ENCODE data around the gene TCP11L1. TPM values are rescaled to one million over a fixed set of nuclear protein-coding genes. Genes with fewer than 3 reads are reported as not detected.

TCP11L1 gene
- total RNA-seq, 5 donors from 2014 or later (not counting 1 experiment from before 2014, with no cell fraction given) = 12.8 to 20.3 (median 15.1) TPM

DNA sequence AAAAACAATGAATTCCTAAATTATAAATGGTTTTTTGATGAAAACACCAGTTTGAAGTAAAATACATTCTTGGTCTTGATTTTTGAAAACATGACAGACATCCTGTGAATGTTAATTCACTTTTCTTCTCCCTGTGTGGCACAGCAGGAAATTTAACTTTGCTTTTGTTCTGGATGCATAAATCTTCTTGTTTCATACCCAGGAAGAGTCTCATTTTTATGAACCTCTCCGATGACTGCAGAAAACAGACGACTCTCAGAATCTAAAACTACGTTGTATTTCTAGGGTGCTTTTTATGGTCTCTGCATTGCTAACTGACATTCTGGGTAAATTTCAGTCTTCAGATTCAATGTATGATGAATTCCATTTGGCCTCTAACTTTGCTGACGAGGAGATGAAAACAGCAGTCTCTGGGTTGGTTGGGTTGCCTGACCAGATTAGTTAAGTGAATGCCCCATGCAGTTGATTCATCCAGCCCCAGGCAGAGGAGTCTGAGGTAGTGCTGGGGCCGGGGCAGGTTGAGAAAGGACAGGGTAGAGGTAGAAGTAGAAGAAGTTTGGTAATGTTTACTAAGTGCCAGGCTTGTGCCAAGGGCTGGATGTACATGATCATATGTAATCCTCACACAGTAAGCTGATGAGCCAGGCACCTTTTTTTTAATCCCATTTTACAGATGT, 20.1 kb downstream of the TCP11L1 start:
- DNase-seq = no peak
- peaks cover 40% of the 10 kb centered on the region for H3K36me3 Mint-ChIP-seq
- ChIA-PET POLR2A (no interaction called here), CTCF (interaction anchor here in 1 of 2 donors (1.3 kb wide), 1 partner anchor 10 kb away, joined by 3 read pairs; no protein-coding TSS in a partner anchor)
- no peak for ATAC-seq (replicated peaks in 1 of 4)
- Histone ChIP-seq H3K9me3 (no peaks in the 10 kb centered on the region), H3K27me3 (replicated peaks in 1 of 2; ENCODE audit: control insufficient read depth in 2 of 2, extremely low read depth in 1 of 2, insufficient read depth in 2 of 2, low read length in 1 of 2) (no peaks in the 10 kb centered on the region), H3K4me1 (ENCODE audit: control insufficient read depth in 1 of 2, extremely low read depth in 1 of 2, insufficient read depth in 2 of 2, low read length in 2 of 2) (peaks cover 8% of the 10 kb centered on the region in 2 experiments), H3K36me3 (ENCODE audit: control insufficient read depth in 2 of 2, extremely low read depth in 1 of 2, insufficient read depth in 1 of 2, low read length in 1 of 2) (peaks cover 6 to 31% of the 10 kb centered on the region in 2 donors), H3K27ac (ENCODE audit: low read length) (no peak overlapping the region), H3K4me3 (ENCODE audit: control insufficient read depth in 1 of 2, extremely low read depth in 1 of 2, low read length in 1 of 2) (no peak overlapping the region)
- no peak overlapping the region for H3K4me3 Mint-ChIP-seq
- no peaks in the 10 kb centered on the region for H3K9me3 Mint-ChIP-seq
- peak overlapping the region in 1 of 2 donors; percentile 61 for H3K27ac Mint-ChIP-seq
- H3K4me1 Mint-ChIP-seq = peaks cover 17 to 34% (median 22%) of the 10 kb centered on the region in 3 donors
- no peaks in the 10 kb centered on the region for H3K27me3 Mint-ChIP-seq
- 92% methylated on average over 2 of the region's 5 CpGs for WGBS (ENCODE audit: insufficient coverage)

DNA sequence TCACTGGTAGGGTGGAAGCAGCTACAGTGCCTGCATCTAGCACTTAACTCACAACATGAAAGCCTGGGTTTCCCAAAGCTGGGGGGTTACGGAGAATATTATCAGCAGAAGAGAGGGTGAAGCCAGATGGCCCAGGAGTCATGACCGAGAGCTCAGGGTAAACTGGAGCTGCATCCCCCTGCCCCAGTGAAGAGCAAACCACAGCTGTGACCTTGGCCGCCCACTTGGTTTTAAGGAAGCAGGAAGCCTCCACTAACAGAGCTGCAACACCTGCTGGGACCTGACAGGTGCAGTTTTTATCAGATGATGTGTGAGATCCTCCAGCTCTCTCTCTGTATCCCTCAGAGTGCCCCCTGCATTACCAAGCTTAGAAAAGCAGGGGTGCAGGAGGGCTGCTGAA, 20.9 kb downstream of the TCP11L1 start:
- Histone ChIP-seq H3K27ac (ENCODE audit: low read length) (no peak overlapping the region), H3K4me3 (ENCODE audit: control insufficient read depth in 1 of 2, extremely low read depth in 1 of 2, low read length in 1 of 2) (no peak overlapping the region), H3K4me1 (ENCODE audit: control insufficient read depth in 1 of 2, extremely low read depth in 1 of 2, insufficient read depth in 2 of 2, low read length in 2 of 2) (peaks cover 12 to 15% of the 10 kb centered on the region in 2 experiments), H3K36me3 (ENCODE audit: control insufficient read depth in 2 of 2, extremely low read depth in 1 of 2, insufficient read depth in 1 of 2, low read length in 1 of 2) (peaks cover 6 to 33% of the 10 kb centered on the region in 2 donors), H3K27me3 (replicated peaks in 1 of 2; ENCODE audit: control insufficient read depth in 2 of 2, extremely low read depth in 1 of 2, insufficient read depth in 2 of 2, low read length in 1 of 2) (no peaks in the 10 kb centered on the region), H3K9me3 (no peaks in the 10 kb centered on the region)
- H3K4me3 Mint-ChIP-seq = no peak overlapping the region
- no peak for ATAC-seq (replicated peaks in 1 of 4)
- CTCF ChIA-PET = interaction anchor here (1.0 to 1.3 kb wide), 3 partner anchors 9 to 101 kb away, joined by 3 read pairs; no protein-coding TSS in a partner anchor
- H3K4me1 Mint-ChIP-seq = peaks cover 21 to 39% (median 30%) of the 10 kb centered on the region in 3 donors
- POLR2A ChIA-PET = no interaction called here
- no peaks in the 10 kb centered on the region for H3K27me3 Mint-ChIP-seq
- H3K27ac Mint-ChIP-seq = peak overlapping the region; percentile 48 to 62
- H3K36me3 Mint-ChIP-seq = peaks cover 36% of the 10 kb centered on the region
- H3K9me3 Mint-ChIP-seq = no peaks in the 10 kb centered on the region
- 83% methylated on average over 3 of the region's 3 CpGs for WGBS (ENCODE audit: insufficient coverage)
- no peak for DNase-seq

DNA sequence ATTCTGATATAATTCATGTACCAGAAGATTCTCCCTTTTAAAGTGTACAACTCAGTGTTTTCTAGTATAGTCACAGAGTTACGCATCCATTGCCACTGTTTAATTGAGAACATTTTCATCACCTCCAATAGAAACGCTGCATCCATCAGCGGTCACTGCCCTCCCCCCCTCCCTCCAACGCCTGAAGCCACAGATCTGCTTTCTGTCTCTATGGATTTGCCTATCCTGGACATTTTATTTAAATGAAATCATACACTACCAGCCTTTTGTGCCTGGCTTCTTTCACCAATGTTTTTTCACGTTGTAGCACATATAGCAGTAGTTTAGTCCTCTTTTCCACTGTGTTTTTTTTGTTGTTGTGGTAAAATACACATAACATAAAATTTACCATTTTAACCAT, 22.8 kb downstream of the TCP11L1 start:
- ChIA-PET POLR2A (no interaction called here), CTCF (interaction anchor here (0.6 to 1.4 kb wide), 4 partner anchors 101 to 468 kb away, joined by 3 to 5 read pairs (median 4); no protein-coding TSS in a partner anchor)
- H3K9me3 Mint-ChIP-seq = no peaks in the 10 kb centered on the region
- no peaks in the 10 kb centered on the region for H3K27me3 ChIP-seq (replicated peaks in 1 of 2; ENCODE audit: control insufficient read depth in 2 of 2, extremely low read depth in 1 of 2, insufficient read depth in 2 of 2, low read length in 1 of 2)
- no peak overlapping the region for H3K27ac ChIP-seq (ENCODE audit: low read length)
- DNase-seq = no peak
- peaks cover 25 to 45% (median 34%) of the 10 kb centered on the region in 3 donors for H3K4me1 Mint-ChIP-seq
- no peak overlapping the region for H3K4me3 ChIP-seq (ENCODE audit: control insufficient read depth in 1 of 2, extremely low read depth in 1 of 2, low read length in 1 of 2)
- H3K4me1 ChIP-seq (ENCODE audit: control insufficient read depth in 1 of 2, extremely low read depth in 1 of 2, insufficient read depth in 2 of 2, low read length in 2 of 2) = peaks cover 12 to 18% of the 10 kb centered on the region in 2 experiments
- H3K27ac Mint-ChIP-seq = peak overlapping the region in 1 of 2 donors; percentile 75
- peaks cover 6 to 42% of the 10 kb centered on the region in 2 donors for H3K36me3 ChIP-seq (ENCODE audit: control insufficient read depth in 2 of 2, extremely low read depth in 1 of 2, insufficient read depth in 1 of 2, low read length in 1 of 2)
- H3K27me3 Mint-ChIP-seq = no peaks in the 10 kb centered on the region
- H3K4me3 Mint-ChIP-seq = no peak overlapping the region
- no peaks in the 10 kb centered on the region for H3K9me3 ChIP-seq
- peaks cover 45% of the 10 kb centered on the region for H3K36me3 Mint-ChIP-seq
- WGBS (ENCODE audit: insufficient coverage) = 96% methylated on average over 4 of the region's 5 CpGs
- no peak for ATAC-seq (replicated peaks in 1 of 4)

DNA sequence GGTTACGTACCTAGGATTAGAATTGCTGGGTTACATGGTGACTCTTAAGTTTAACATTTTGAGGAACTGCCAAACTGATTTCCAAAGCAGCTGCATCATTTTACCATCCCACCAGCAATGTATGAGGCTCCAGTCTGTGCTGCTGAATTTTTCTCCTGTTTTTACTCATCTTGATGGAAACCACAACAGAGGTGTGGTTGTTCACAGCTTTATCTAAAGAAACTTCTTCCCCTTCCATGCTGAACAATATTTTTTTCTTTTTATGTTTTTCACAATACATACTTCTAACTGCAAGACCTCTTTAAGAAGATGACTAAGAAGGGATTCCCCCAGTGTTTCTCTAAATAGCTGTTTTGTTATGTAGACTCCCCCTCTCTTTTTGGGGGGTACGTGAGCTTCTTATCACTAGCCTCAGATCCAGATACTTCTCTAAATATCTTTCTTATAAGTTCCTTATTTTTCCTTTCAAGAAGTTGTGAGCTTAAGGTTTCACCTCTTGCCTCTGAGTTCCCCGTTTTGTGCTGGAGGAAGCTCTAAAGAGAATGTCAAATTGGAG, 24.0 kb downstream of the TCP11L1 start:
- Histone ChIP-seq H3K9me3 (no peaks in the 10 kb centered on the region), H3K27ac (ENCODE audit: low read length) (no peak overlapping the region), H3K27me3 (replicated peaks in 1 of 2; ENCODE audit: control insufficient read depth in 2 of 2, extremely low read depth in 1 of 2, insufficient read depth in 2 of 2, low read length in 1 of 2) (no peaks in the 10 kb centered on the region), H3K36me3 (ENCODE audit: control insufficient read depth in 2 of 2, extremely low read depth in 1 of 2, insufficient read depth in 1 of 2, low read length in 1 of 2) (peaks cover 6 to 44% of the 10 kb centered on the region in 2 donors), H3K4me1 (ENCODE audit: control insufficient read depth in 1 of 2, extremely low read depth in 1 of 2, insufficient read depth in 2 of 2, low read length in 2 of 2) (peaks cover 12 to 18% of the 10 kb centered on the region in 2 experiments), H3K4me3 (ENCODE audit: control insufficient read depth in 1 of 2, extremely low read depth in 1 of 2, low read length in 1 of 2) (no peak overlapping the region)
- no CpG with 5 or more reads among the region's 3 CpGs for WGBS (ENCODE audit: insufficient coverage)
- H3K4me3 Mint-ChIP-seq = no peak overlapping the region
- H3K27me3 Mint-ChIP-seq = no peaks in the 10 kb centered on the region
- H3K4me1 Mint-ChIP-seq = peaks cover 25 to 45% (median 34%) of the 10 kb centered on the region in 3 donors
- CTCF ChIA-PET = interaction anchor here (0.6 to 5.3 kb wide), 12 partner anchors 10 to 111 kb away, joined by 3 to 77 read pairs (median 4); partner anchors contain the start of gene TCP11L1 (in 1 of the 2)
- peaks cover 41% of the 10 kb centered on the region for H3K36me3 Mint-ChIP-seq
- DNase-seq (peak in 1 of 35 experiments; percentile 9), ATAC-seq (replicated peaks in 1 of 4) (peak in 3 of 4 experiments; percentile 31 to 46 (median 33))
- H3K9me3 Mint-ChIP-seq = no peaks in the 10 kb centered on the region
- peak overlapping the region; percentile 44 to 75 for H3K27ac Mint-ChIP-seq
- POLR2A ChIA-PET = interaction anchor here in 1 of 2 donors (0.7 kb wide), 1 partner anchor 132 kb away, joined by 3 read pairs; no protein-coding TSS in a partner anchor

DNA sequence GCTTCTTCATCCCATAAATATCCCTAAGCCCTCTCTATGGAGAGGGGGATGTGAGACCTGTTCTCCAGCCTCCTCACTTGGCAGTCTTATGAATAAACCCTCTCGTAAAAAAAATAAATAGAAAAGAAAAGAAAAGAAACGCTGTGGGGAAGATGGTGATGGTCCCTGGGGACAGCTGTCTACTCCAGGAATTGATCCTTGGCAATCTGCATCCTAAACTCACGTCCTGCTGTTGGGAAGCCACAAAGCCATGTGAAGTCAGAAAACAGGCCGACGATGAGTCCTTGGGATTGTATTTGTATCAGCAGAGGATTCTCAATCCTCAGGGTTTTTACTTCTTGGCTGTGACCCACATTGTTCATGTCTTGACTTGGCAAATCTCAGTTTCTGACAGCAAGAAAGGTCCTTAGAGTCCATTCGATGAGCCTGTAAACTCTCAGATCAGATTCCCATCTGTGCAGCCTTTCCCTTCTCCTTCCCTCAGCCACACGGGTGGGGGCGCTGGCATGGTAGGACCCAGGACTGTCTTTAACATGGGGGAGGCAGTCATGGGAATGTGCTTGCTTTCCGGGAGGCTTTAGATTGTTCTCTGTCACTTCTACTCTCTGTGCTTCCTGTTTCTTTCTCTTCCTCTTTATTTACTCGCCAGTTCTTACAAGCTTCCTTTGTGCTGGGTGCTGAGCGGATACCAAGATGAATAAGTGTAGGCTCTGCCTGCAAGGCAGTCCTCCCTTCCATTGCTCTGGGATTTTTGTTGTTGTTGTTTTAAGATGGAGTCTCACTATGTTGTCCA, 24.9 kb downstream of the TCP11L1 start:
- Mint-ChIP-seq H3K36me3 (peaks cover 41% of the 10 kb centered on the region), H3K4me3 (peak overlapping the region in 1 of 3 donors; percentile 46), H3K9me3 (no peaks in the 10 kb centered on the region), H3K27me3 (no peaks in the 10 kb centered on the region), H3K4me1 (peaks cover 25 to 45% (median 34%) of the 10 kb centered on the region in 3 donors), H3K27ac (peak overlapping the region; percentile 67 to 75)
- Histone ChIP-seq H3K27me3 (replicated peaks in 1 of 2; ENCODE audit: control insufficient read depth in 2 of 2, extremely low read depth in 1 of 2, insufficient read depth in 2 of 2, low read length in 1 of 2) (no peaks in the 10 kb centered on the region), H3K36me3 (ENCODE audit: control insufficient read depth in 2 of 2, extremely low read depth in 1 of 2, insufficient read depth in 1 of 2, low read length in 1 of 2) (peaks cover 6 to 46% of the 10 kb centered on the region in 2 donors), H3K4me3 (ENCODE audit: control insufficient read depth in 1 of 2, extremely low read depth in 1 of 2, low read length in 1 of 2) (no peak overlapping the region), H3K4me1 (ENCODE audit: control insufficient read depth in 1 of 2, extremely low read depth in 1 of 2, insufficient read depth in 2 of 2, low read length in 2 of 2) (peaks cover 12 to 18% of the 10 kb centered on the region in 2 experiments), H3K27ac (ENCODE audit: low read length) (no peak overlapping the region), H3K9me3 (no peaks in the 10 kb centered on the region)
- 95% methylated on average over 4 of the region's 11 CpGs for WGBS (ENCODE audit: insufficient coverage)
- ATAC-seq (replicated peaks in 1 of 4) (no peak), DNase-seq (no peak)
- POLR2A ChIA-PET = no interaction called here
- CTCF ChIA-PET = interaction anchor here (0.6 to 5.3 kb wide), 13 partner anchors 8 to 111 kb away, joined by 3 to 77 read pairs (median 4); partner anchors contain the start of gene TCP11L1 (in 1 of the 2)

DNA sequence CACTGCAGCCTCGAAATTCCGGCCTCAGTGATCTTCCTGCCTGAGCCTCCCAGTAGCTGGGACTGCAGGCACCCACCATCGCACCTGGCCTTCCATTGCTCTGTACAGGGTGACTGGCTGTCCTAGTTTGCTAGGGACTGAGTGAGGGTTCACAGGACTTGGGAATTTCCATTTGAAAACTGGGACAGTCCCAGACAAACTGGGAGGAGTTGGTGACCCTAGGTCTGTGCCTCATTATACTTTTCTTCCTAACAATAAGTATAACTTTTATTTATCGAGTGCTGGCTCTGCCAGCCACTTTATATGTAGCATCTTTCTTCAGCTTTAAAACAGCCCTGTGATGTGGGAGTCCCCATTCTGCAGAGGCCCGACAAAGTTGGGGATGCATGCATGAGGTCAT, 25.5 kb downstream of the TCP11L1 start:
- Histone ChIP-seq H3K27ac (ENCODE audit: low read length) (no peak overlapping the region), H3K36me3 (ENCODE audit: control insufficient read depth in 2 of 2, extremely low read depth in 1 of 2, insufficient read depth in 1 of 2, low read length in 1 of 2) (peaks cover 6 to 43% of the 10 kb centered on the region in 2 donors), H3K27me3 (replicated peaks in 1 of 2; ENCODE audit: control insufficient read depth in 2 of 2, extremely low read depth in 1 of 2, insufficient read depth in 2 of 2, low read length in 1 of 2) (no peaks in the 10 kb centered on the region), H3K9me3 (no peaks in the 10 kb centered on the region), H3K4me3 (ENCODE audit: control insufficient read depth in 1 of 2, extremely low read depth in 1 of 2, low read length in 1 of 2) (no peak overlapping the region), H3K4me1 (ENCODE audit: control insufficient read depth in 1 of 2, extremely low read depth in 1 of 2, insufficient read depth in 2 of 2, low read length in 2 of 2) (peaks cover 12 to 18% of the 10 kb centered on the region in 2 experiments)
- Mint-ChIP-seq H3K4me3 (peak overlapping the region in 1 of 3 donors; percentile 46), H3K4me1 (peaks cover 25 to 40% (median 32%) of the 10 kb centered on the region in 3 donors), H3K36me3 (peaks cover 36% of the 10 kb centered on the region), H3K27me3 (no peaks in the 10 kb centered on the region), H3K9me3 (no peaks in the 10 kb centered on the region), H3K27ac (no peak overlapping the region)
- POLR2A ChIA-PET = no interaction called here
- DNase-seq (no peak), ATAC-seq (replicated peaks in 1 of 4) (no peak)
- WGBS (ENCODE audit: insufficient coverage) = 87% methylated on average over 3 of the region's 5 CpGs
- CTCF ChIA-PET = interaction anchor here (0.6 to 5.3 kb wide), 16 partner anchors 9 to 672 kb away, joined by 3 to 77 read pairs (median 4); partner anchors contain the start of gene TCP11L1 (in 1 of the 2)

All from T-cell (primary cell).